IMR-90 (cell line): ENCODE results near the gene SBK2. TPM values are rescaled to one million over a fixed set of nuclear protein-coding genes. Genes with fewer than 3 reads are reported as not detected.

Experiments used
- CHD1 ChIP-seq: IDR thresholded peaks from 2 replicates; pipeline ENCODE4 v1.6.1; 2012; ENCODE audit warnings: low read depth, low read length, improper control_type of control experiment
- ELK1 ChIP-seq: fragments of 150-350 bp; IDR thresholded peaks from 2 replicates; pipeline ENCODE4 v1.6.1; 2016; ENCODE audit warnings: low read depth, mild to moderate bottlenecking, low read length, moderate library complexity, borderline replicate concordance
- FOS ChIP-seq: fragments of 150-350 bp; IDR thresholded peaks from 2 replicates; pipeline ENCODE4 v1.6.1; 2016; ENCODE audit warnings: low read depth, low read length
- NFE2L2 ChIP-seq: fragments of 150-350 bp; IDR thresholded peaks from 2 replicates; pipeline ENCODE4 v1.6.1; 2016; ENCODE audit warnings: low read depth, mild to moderate bottlenecking, low read length
- POLR2A ChIP-seq: IDR thresholded peaks from 2 replicates; pipeline ENCODE4 v1.6.1; 2012; ENCODE audit warnings: mild to moderate bottlenecking, low read depth, low read length
- RCOR1 ChIP-seq: IDR thresholded peaks from 2 replicates; pipeline ENCODE4 v1.6.1; 2012; ENCODE audit warnings: mild to moderate bottlenecking, low read length, improper control_type of control experiment; ENCODE audit not compliant: insufficient replicate concordance
- RFX5 ChIP-seq: IDR thresholded peaks from 2 replicates; pipeline ENCODE4 v1.8.0; 2012; ENCODE audit warnings: low read depth, mild to moderate bottlenecking, low read length, moderate library complexity
- SMC3 ChIP-seq: fragments of 150-350 bp; IDR thresholded peaks from 2 replicates; pipeline ENCODE4 v1.6.1; 2016; ENCODE audit warnings: low read depth, mild to moderate bottlenecking, antibody characterized with exemption, low read length, moderate library complexity
- polyA plus RNA-seq, 3 experiments: library from polyadenylated mRNA; depleted of rRNA; stranded (reverse); fragments of >200 nt; gene quantifications; 2 replicates each; pipeline ENCODE4 v1.2.3, GENCODE V29; 2012; ENCODE audit warnings: low replicate concordance in 1 of 3
- total RNA-seq: library from RNA; depleted of rRNA; stranded (reverse); fragments of >200 nt; gene quantifications from 2 replicates; pipeline ENCODE4 v1.2.3, GENCODE V29; 2012

SBK2 gene
- total and polyA plus RNA-seq, 2 of the 4 experiments (the other 2 are of a cell fraction): 0.48 TPM; not detected in 1

GRCh38 chr19:55526216-55527196 is 10.4 kb downstream of the SBK2 start (continued):
- TF ChIP-seq SMC3: no peak
- no peak for TF ChIP-seq FOS
- TF ChIP-seq NFE2L2: no peak
- no peak for TF ChIP-seq POLR2A
- TF ChIP-seq CHD1: no peak
- no peak for TF ChIP-seq RFX5
- TF ChIP-seq RCOR1: no peak
- TF ChIP-seq ELK1: no peak
